Hair follicular keratinocyte (primary cell): ENCODE data around the gene DYNLRB2. TPM values are rescaled to one million over a fixed set of nuclear protein-coding genes. Genes with fewer than 3 reads are reported as not detected.

Experiments used
- total RNA-seq: library from RNA; depleted of rRNA; stranded (reverse); fragments of >200 nt; gene quantifications from 2 replicates; pipeline ENCODE4 v1.2.3, GENCODE V29; 2015

DYNLRB2 gene
- 2.5 TPM in 1 of 2 replicates, not detected in the other for total RNA-seq

DNA sequence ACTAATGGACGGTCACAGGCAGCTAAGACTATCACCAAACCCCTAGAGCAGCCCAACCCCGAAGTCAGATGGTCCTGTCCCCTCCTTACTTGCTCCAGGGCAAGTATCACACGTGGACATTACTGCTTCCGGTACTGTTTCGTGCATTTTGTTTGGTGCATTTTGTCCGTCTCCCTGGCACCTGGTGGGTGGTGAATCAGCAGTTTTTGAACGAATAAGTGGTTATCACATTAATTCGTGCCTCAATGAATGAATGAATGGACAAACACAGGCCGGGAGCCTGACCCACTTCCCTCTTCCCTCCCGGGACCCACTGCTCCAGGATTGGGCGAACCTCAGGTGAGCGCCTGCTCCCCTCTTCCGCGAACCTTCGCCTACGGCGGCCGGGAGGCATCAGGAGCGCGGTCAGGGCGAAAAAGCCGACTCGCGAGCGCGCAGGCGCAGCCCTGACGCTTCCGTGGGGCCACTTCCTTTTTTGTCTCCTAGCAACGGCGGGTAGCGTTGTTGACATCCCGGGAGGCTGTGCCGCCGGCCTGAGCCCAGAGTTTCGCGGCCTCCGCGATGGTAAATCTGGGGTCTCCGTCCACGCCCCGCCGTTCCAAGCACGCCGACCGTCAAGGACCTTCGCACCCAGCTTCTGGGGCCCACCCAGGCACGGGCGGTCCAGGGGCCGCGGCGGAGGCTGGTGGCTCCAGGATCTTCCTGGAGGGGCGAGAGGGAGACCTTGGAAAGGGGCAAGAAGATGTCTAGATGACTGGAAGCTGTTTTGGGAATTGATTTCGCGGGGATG, at the start of gene DYNLRB2:
TSS of gene DYNLRB2 (plus strand) at position 478 of the 790 bp plus-strand sequence. CDS start at position 562, 84 bp downstream.

